HL-60 (cell line): ENCODE results near the gene POLRMT.

Experiments
- DNase-seq, 2 experiments: peaks; one replicate each; pipeline ENCODE4 v3.0.0-alpha.2; 2010 to 2020; ENCODE audit warnings: low read depth in 1 of 2, low spot score in 1 of 2
- H3K27ac ChIP-seq: fragments of 250-450 bp; sonication (Bioruptor Pico); replicated peaks from 2 replicates; pipeline ENCODE4 v1.5.1; 2020; ENCODE audit warnings: mild to moderate bottlenecking, moderate library complexity
- H3K27me3 ChIP-seq: fragments of 250-450 bp; sonication (Bioruptor Pico); 2 replicates; pipeline ENCODE4 v1.5.1; 2021; ENCODE audit warnings: mild to moderate bottlenecking, moderate library complexity; ENCODE audit not compliant: insufficient read depth, poor library complexity, severe bottlenecking
- H3K4me3 ChIP-seq: replicated peaks from 2 replicates; pipeline ENCODE4 v1.5.1; 2011; ENCODE audit warnings: mild to moderate bottlenecking, control low read depth, low read length; ENCODE audit not compliant: insufficient read depth
- CTCF ChIP-seq: IDR thresholded peaks from one replicate; pipeline ENCODE4 v1.5.1; 2011; ENCODE audit warnings: low read length, control low read depth, inconsistent platforms; ENCODE audit not compliant: insufficient read depth
- GABPA ChIP-seq: IDR thresholded peaks from 2 replicates; pipeline ENCODE4 v1.6.1; 2012; ENCODE audit warnings: low read depth
- POLR2AphosphoS5 ChIP-seq: IDR thresholded peaks from 2 replicates; pipeline ENCODE4 v1.6.1; 2012; ENCODE audit warnings: low read depth
- SPI1 ChIP-seq: IDR thresholded peaks from 2 replicates; pipeline ENCODE4 v1.6.1; 2012; ENCODE audit warnings: low read depth, mild to moderate bottlenecking, borderline replicate concordance
- TF ChIP-seq, protein P1 (sequence below): IDR thresholded peaks from 2 replicates; pipeline ENCODE4 v1.6.1; 2012; ENCODE audit warnings: low read depth; ENCODE audit not compliant: insufficient replicate concordance

The POLRMT gene

GRCh38 chr19:648305-648704 lies 15.0 kb upstream of the POLRMT start:
- Histone ChIP-seq H3K27me3 (no peaks in the 10 kb centered on the region), H3K27ac (no peak overlapping the region)
- DNase-seq: no peak

GRCh38 chr19:647566-648284 lies 14.4 kb upstream of the POLRMT start:
- H3K27ac ChIP-seq: no peak overlapping the region
- TF ChIP-seq, protein P1, sequence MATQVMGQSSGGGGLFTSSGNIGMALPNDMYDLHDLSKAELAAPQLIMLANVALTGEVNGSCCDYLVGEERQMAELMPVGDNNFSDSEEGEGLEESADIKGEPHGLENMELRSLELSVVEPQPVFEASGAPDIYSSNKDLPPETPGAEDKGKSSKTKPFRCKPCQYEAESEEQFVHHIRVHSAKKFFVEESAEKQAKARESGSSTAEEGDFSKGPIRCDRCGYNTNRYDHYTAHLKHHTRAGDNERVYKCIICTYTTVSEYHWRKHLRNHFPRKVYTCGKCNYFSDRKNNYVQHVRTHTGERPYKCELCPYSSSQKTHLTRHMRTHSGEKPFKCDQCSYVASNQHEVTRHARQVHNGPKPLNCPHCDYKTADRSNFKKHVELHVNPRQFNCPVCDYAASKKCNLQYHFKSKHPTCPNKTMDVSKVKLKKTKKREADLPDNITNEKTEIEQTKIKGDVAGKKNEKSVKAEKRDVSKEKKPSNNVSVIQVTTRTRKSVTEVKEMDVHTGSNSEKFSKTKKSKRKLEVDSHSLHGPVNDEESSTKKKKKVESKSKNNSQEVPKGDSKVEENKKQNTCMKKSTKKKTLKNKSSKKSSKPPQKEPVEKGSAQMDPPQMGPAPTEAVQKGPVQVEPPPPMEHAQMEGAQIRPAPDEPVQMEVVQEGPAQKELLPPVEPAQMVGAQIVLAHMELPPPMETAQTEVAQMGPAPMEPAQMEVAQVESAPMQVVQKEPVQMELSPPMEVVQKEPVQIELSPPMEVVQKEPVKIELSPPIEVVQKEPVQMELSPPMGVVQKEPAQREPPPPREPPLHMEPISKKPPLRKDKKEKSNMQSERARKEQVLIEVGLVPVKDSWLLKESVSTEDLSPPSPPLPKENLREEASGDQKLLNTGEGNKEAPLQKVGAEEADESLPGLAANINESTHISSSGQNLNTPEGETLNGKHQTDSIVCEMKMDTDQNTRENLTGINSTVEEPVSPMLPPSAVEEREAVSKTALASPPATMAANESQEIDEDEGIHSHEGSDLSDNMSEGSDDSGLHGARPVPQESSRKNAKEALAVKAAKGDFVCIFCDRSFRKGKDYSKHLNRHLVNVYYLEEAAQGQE: no peak
- no peak for TF ChIP-seq GABPA
- no peak for TF ChIP-seq POLR2AphosphoS5
- TF ChIP-seq SPI1: no peak
- no peak for TF ChIP-seq CTCF
- H3K27me3 ChIP-seq: no peaks in the 10 kb centered on the region
- DNase-seq: no peak
- no peak overlapping the region for H3K4me3 ChIP-seq

More at GRCh38 chr19:648305-648704, 15.0 kb upstream of the POLRMT start:
- TF ChIP-seq, protein P1: no peak
- TF ChIP-seq POLR2AphosphoS5 (no peak), GABPA (no peak), SPI1 (no peak), CTCF (no peak)
- H3K4me3 ChIP-seq: no peak overlapping the region

GRCh38 chr19:646779-647565 lies 13.6 kb upstream of the POLRMT start:
- Histone ChIP-seq H3K27me3 (no peaks in the 10 kb centered on the region), H3K27ac (no peak overlapping the region), H3K4me3 (no peak overlapping the region)
- DNase-seq: no peak
- TF ChIP-seq CTCF: no peak
- TF ChIP-seq POLR2AphosphoS5: peak; percentile 50
